GM21367 (cell line): Measurements from ENCODE around the gene CNOT2.
"Not testable (repeated sequence)": the region's sequence is repeated elsewhere in the genome, so short reads cannot be mapped to it uniquely, and the experiment has no call there.

Source experiments
- ATAC-seq: cut with Tn5 transposase; IDR thresholded peaks from one replicate; pipeline ENCODE4 v1.9.1; 2021; ENCODE audit not compliant: unreplicated experiment

Gene CNOT2

DNA sequence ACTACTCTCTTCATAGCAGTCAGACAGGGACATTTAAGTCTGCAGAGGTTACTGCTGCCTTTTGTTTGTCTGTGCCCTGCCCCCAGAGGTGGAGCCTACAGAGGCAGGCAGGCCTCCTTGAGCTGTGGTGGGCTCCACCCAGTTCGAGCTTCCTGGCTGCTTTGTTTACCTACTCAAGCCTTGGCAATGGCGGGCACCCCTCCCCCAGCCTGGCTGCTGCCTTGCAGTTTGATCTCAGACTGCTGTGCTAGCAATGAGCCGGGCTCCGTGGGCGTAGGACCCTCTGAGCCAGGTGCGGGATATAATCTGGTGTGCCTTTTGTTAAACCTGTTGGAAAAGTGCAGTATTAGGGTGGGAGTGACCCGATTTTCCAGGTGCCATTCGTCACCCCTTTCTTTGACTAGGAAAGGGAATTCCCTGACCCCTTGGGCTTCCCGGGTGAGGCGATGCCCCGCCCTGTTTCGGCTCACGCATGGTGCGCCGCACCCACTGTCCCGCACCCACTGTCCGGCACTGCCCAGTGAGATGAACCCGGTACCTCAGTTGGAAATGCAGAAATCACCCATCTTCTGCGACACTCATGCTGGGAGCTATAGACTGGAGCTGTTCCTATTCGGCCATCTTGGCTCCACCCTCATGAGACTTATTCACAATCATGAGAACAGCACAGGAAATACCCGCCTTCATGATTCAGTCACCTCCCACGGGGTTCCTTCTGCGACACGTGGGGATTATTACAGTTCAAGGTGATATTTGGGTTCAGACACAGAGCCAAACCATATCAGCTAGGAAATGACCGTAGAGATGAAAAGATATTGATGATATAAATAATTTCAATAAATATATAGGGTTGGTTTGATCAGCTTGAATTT, 61.7 kb downstream of the CNOT2 start:
- ATAC-seq: not testable (repeated sequence)

- no peak for ATAC-seq
Observed at GRCh38 chr12:70305794-70306193, 62.6 kb downstream of the CNOT2 start.

GRCh38 chr12:70306676-70307075, 63.4 kb downstream of the CNOT2 start:
- no peak for ATAC-seq

DNA sequence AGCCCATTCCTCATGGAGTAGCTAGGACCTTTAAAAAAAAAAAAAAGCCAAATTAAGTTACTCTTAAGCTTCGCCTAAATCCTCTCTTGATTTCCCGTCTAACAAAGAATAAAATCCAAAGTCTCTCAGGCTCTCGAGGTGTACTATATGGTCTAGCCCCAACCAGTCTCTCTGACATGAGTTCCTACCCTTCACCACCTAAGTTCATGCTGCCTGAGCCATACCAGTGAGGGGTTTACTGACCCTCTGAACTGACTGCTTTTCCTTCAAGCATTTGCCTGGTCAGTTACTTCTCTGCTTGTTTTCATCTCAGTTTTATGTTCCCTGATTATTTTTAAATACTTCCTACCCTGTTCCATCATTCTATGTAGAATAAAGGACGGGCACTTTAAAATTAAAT, 64.6 kb downstream of the CNOT2 start:
- no peak for ATAC-seq

DNA sequence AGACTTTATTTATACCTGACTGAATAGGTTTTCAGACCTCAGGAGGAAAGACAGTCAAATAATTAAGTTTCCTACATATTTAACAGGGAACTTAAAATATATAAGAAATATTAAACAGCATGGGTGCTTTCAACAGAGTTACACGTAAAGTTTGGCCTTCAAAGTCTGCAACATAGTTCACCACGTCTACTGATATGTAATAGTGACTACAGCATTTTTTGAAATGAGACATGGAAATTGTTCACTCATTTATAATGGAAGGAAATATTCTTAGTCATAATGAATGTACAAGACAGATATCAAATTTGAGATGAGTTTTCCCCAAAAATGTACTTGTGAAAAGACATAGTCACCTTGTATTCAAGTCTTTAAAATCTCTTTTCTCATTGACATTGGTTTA, 66.1 kb downstream of the CNOT2 start:
- ATAC-seq: no peak

DNA sequence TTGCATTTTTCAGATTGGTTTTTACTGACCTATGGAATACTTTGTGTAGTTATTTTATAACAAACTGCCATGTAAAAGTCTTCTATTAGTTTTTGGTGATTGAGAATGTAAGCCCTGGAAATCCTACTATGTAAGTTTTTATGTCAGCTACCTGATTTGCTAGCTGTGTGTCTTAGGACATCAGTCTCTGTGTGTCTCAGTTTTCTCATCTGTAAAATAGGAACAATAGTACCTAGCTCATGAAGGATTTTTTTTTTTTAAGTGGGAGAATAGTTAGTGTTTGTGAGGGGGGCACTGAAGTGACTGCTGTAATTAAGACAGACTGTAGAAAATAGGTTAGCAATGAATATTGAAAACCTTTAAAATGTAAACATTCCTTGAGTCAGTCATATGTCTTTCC, 70.9 kb downstream of the CNOT2 start:
- ATAC-seq: no peak

DNA sequence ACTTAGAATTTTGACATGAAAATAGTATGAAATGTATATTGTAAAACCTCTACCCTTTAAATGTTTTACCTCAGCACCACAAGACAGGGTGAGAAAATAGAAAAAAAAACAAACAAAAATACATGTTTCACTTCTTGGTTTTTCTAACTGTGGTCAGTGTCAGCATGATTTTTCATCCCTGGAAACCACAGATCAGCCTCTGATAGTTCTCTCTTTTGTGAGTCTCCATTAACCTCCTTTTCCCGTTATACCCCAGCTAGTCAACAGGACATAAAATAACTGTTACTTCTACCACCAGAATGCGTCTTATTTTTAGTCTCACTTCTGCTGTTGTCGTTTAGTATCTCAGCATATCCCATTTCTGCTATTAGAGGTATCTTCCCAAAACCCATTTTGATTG, 74.5 kb downstream of the CNOT2 start:
- peak; percentile 93 for ATAC-seq

- ATAC-seq: no peak
Observed at GRCh38 chr12:70319605-70320004, 76.4 kb downstream of the CNOT2 start.

GRCh38 chr12:70321191-70321590, 78.0 kb downstream of the CNOT2 start:
- ATAC-seq: no peak

GRCh38 chr12:70327541-70327940, 84.3 kb downstream of the CNOT2 start:
- ATAC-seq: no peak

DNA sequence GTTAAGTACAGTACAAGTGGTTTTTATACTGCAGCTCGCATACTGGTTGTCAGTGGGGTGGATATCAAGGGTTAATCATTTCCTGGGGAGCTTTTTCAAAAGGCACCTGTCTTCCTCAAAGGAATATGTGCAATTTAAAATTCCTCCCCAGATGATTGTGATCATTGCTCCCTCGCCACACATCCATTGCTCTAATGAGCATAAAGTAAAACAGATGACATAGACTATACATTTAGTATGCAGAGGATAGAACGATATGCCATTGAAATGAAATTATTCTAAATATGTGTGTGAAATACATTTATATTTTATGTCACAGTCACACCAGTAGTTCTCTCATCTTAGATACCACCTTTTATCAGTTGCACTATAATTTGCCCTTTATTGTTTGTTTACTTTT, 86.5 kb downstream of the CNOT2 start:
- ATAC-seq: no peak

DNA sequence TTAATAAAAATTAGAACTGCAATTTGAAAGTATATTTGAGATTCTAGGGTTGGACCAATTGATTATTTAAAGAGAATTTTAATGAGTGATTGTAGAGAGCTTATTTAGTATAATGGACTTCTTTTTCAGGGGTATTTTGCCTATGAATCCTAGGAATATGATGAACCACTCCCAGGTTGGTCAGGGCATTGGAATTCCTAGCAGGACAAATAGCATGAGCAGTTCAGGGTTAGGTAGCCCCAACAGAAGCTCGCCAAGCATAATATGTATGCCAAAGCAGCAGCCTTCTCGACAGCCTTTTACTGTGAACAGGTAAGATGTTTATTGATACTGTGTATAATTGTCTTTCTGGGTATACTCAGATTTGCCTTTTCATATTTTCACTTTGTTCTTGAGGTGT, 86.9 kb downstream of the CNOT2 start:
- ATAC-seq: no peak

DNA sequence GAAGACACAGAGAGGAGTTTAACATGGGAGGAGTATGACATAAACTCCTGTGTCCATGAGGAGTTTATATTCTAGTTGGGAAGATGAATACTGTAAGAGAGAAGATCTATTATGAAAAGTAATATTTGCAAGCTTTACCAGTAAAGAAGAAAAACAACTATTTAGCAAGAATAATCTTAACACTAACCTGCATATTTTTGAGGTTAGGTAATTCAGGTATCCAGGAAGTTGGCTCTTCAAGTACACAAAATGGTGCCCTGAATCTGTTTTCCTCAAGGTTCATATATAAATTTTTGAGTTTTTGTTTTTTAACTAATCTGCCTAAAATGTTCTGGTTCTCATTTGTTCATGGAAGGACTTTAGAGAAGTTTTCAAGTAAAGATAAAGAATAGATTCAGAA, 89.0 kb downstream of the CNOT2 start:
- no peak for ATAC-seq

- no peak for ATAC-seq
Observed at GRCh38 chr12:70334742-70335141, 91.5 kb downstream of the CNOT2 start.

DNA sequence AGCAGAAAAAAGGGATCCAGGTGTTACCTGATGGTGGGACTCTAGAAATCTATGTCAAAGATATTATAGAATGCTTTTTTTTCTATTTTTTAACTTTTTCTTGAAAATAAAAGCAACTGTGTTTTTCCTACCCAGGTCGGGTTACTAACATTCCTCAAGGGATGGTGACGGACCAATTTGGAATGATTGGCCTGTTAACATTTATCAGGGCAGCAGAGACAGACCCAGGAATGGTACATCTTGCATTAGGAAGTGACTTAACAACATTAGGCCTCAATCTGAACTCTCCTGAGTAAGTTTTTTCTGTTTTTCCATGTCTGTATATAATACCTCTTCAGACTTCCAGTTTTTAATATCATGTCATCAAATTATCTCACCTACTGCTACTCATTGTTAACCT, 95.3 kb downstream of the CNOT2 start:
- no peak for ATAC-seq

GRCh38 chr12:70351076-70351475, 107.8 kb downstream of the CNOT2 start:
- ATAC-seq: no peak

GRCh38 chr12:70353780-70354660, 110.8 kb downstream of the CNOT2 start:
- ATAC-seq: no peak

- ATAC-seq: no peak
Observed at GRCh38 chr12:70354787-70355186, 111.6 kb downstream of the CNOT2 start.

DNA sequence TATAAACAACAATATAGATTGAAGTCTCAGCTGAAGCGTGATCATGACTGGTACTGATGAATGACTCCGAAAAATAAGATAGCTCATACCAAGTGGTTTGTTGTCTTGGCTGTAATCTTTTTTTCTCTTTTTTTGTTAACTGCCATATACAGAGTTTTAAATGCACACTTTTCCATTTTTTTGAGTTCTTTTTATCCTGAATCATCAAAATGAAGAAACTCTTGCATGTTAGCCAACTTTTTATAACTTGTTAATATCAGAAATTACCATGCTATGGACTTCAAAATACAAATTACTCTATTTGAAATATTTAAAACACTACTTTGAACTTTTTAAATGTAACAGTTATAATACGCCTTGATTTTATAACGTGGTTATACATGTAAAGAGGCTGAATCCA, 112.7 kb downstream of the CNOT2 start:
- no peak for ATAC-seq

- ATAC-seq: no peak
Observed at GRCh38 chr12:70359458-70360197, 116.4 kb downstream of the CNOT2 start.

DNA sequence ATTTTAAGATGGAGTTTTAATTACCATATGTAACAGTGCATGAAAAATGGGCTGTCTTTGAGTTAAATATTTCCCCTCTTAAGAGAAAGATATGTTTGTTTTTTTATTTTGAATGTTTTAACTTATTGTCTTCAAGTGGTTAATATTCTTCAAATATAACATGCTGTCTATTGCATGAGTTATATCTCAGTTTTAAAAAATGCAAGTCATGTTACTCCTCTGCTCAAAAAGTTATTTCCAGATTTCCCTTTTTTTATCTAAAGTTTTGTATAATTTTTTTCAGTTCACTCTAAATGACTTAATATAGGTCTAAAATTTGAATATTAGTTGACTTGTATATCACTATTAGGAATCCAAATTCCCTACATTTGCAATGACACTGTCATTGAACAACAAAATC, 117.0 kb downstream of the CNOT2 start:
- ATAC-seq: no peak
